GM18870 (cell line): ENCODE measurements around the gene MRE11.
"Not testable (repeated sequence)": the region's sequence is repeated elsewhere in the genome, so short reads cannot be mapped to it uniquely, and the experiment has no call there.

Experiments
- ATAC-seq: cut with Tn5 transposase; IDR thresholded peaks from one replicate; pipeline ENCODE4 v1.9.1; 2021; ENCODE audit warnings: moderate library complexity; ENCODE audit not compliant: unreplicated experiment

Gene MRE11

GRCh38 chr11:94507485-94507884 lies 13.8 kb upstream of the MRE11 start:
- ATAC-seq, result no peak

GRCh38 chr11:94506513-94506912 lies 12.9 kb upstream of the MRE11 start:
- ATAC-seq, result not testable (repeated sequence)

- ATAC-seq, result peak; percentile 64
These were observed 11.1 kb upstream of the MRE11 start for GRCh38 chr11:94504689-94505293.

- ATAC-seq, result no peak
These were observed 7.9 kb upstream of the MRE11 start for GRCh38 chr11:94501522-94501921.

- ATAC-seq, result no peak
These were observed 6.5 kb upstream of the MRE11 start for GRCh38 chr11:94500181-94500580.

GRCh38 chr11:94494126-94494680 lies 559 bp upstream of the MRE11 start:
- ATAC-seq, result peak; percentile 54

- ATAC-seq, result no peak
These were observed 7.6 kb downstream of the MRE11 start for GRCh38 chr11:94486068-94486467.

- no peak for ATAC-seq
These were observed 12.3 kb downstream of the MRE11 start for GRCh38 chr11:94481342-94481741.

GRCh38 chr11:94477624-94478023 lies 16.0 kb downstream of the MRE11 start:
- ATAC-seq, result no peak

- peak; percentile 86 for ATAC-seq
These were observed 20.5 kb downstream of the MRE11 start for GRCh38 chr11:94472916-94473799.

- peak; percentile 88 for ATAC-seq
These were observed 24.2 kb downstream of the MRE11 start for GRCh38 chr11:94469416-94469815.

- peak; percentile 52 for ATAC-seq
These were observed 34.1 kb downstream of the MRE11 start for GRCh38 chr11:94459576-94459975.

GRCh38 chr11:94457118-94458029 lies 36.3 kb downstream of the MRE11 start:
- ATAC-seq, result no peak

GRCh38 chr11:94455861-94456260 lies 37.8 kb downstream of the MRE11 start:
- no peak for ATAC-seq

GRCh38 chr11:94454301-94454700 lies 39.3 kb downstream of the MRE11 start:
- no peak for ATAC-seq

- no peak for ATAC-seq
These were observed 40.7 kb downstream of the MRE11 start for GRCh38 chr11:94452988-94453387.

GRCh38 chr11:94450048-94450447 lies 43.6 kb downstream of the MRE11 start:
- ATAC-seq, result no peak

- ATAC-seq, result no peak
These were observed 44.2 kb downstream of the MRE11 start for GRCh38 chr11:94449437-94449836.

- ATAC-seq, result no peak
These were observed 44.6 kb downstream of the MRE11 start for GRCh38 chr11:94449029-94449428.

GRCh38 chr11:94447149-94447548 lies 46.5 kb downstream of the MRE11 start:
- no peak for ATAC-seq

GRCh38 chr11:94445641-94446040 lies 48.0 kb downstream of the MRE11 start:
- no peak for ATAC-seq
